GM12878 (cell line): Measurements from ENCODE around the gene ERC1. TPM values are rescaled to one million over a fixed set of nuclear protein-coding genes. Genes with fewer than 3 reads are reported as not detected.
A peak's percentile ranks its signal among the peaks of the same experiment; 100 is the strongest.

Experiments used
- ATAC-seq: fragments of 200-7000 bp; cut with Tn5 transposase; 3 replicates; pipeline ENCODE4 v1.9.1; 2020; ENCODE audit warnings: mild to moderate bottlenecking, moderate library complexity
- BruUV-seq: library from RNA; stranded (reverse); fragments of 400-500 nt; replicated peaks from 2 replicates; lab custom pipeline; 2021; lab: Mats Ljungman, UMichigan
- CTCF ChIA-PET: fragments of 300-600 bp; sonication (Branson Sonifier 250); formaldehyde crosslinking; extraction: SDS; loops from one replicate; lab custom pipeline; 2021; ENCODE audit warnings: inconsistent platforms; lab: Yijun Ruan, JAX
- POLR2A ChIA-PET: fragments of 350-600 bp; formaldehyde crosslinking; extraction: SDS; loops from one replicate; lab custom pipeline; 2021; ENCODE audit warnings: inconsistent platforms; lab: Charles Lee
- RAD21 ChIA-PET: fragments of 300-600 bp; sonication (Branson Sonifier 250); formaldehyde crosslinking; loops from one replicate; lab custom pipeline; 2023; ENCODE audit warnings: antibody characterized with exemption; ENCODE audit not compliant: unreplicated experiment; lab: Charles Lee
- SMC1A ChIA-PET: fragments of 300-600 bp; sonication (Branson Sonifier 250); formaldehyde crosslinking; loops from one replicate; lab custom pipeline; 2023; ENCODE audit not compliant: unreplicated experiment, uncharacterized antibody; lab: Charles Lee
- DNase-seq: peaks from one replicate; pipeline ENCODE4 v3.0.0-alpha.2; 2011; ENCODE audit warnings: low read depth, low spot score
- FAIRE-seq: peaks from 3 replicates; lab custom pipeline; 2011; peaks lifted over from hg19 to GRCh38; lab: Jason Lieb, UNC
- H2AFZ ChIP-seq: 2 replicates; pipeline ENCODE4 v1.6.0; 2011; ENCODE audit warnings: low read depth, low read length, control low read depth; ENCODE audit not compliant: control insufficient read depth
- H3K27ac ChIP-seq: 2 replicates; pipeline ENCODE4 v1.5.1; 2011; ENCODE audit warnings: control low read depth; ENCODE audit not compliant: control insufficient read depth, insufficient read depth
- H3K27me3 ChIP-seq, 2 experiments: replicated peaks in 1 of 2; 2 replicates each; pipeline versions ENCODE4 v1.6.0 to v1.6.1; 2011; ENCODE audit warnings: low read length in 1 of 2; ENCODE audit not compliant: control insufficient read depth in 2 of 2, insufficient read depth in 2 of 2
- H3K36me3 ChIP-seq, 2 experiments: 2 replicates each; pipeline ENCODE4 v1.5.1; 2011; ENCODE audit warnings: low read length in 1 of 2; ENCODE audit not compliant: control insufficient read depth in 2 of 2, insufficient read depth in 2 of 2
- H3K4me1 ChIP-seq: 2 replicates; pipeline ENCODE4 v1.6.1; 2011; ENCODE audit warnings: mild to moderate bottlenecking, low read length, moderate library complexity, mixed read lengths; ENCODE audit not compliant: control insufficient read depth, insufficient read depth
- H3K4me2 ChIP-seq: 2 replicates; pipeline ENCODE4 v1.6.0; 2011; ENCODE audit warnings: control low read depth; ENCODE audit not compliant: control insufficient read depth, insufficient read depth
- H3K4me3 ChIP-seq: fragments of 200-600 bp; sonication (generic); 2 replicates; pipeline ENCODE4 v1.5.1; 2016
- H3K79me2 ChIP-seq: 2 replicates; pipeline ENCODE4 v1.6.0; 2011; ENCODE audit warnings: low read length; ENCODE audit not compliant: control insufficient read depth, insufficient read depth
- H3K9ac ChIP-seq: 2 replicates; pipeline ENCODE4 v1.8.0; 2011; ENCODE audit warnings: low read length, control low read depth, mixed read lengths; ENCODE audit not compliant: control insufficient read depth, insufficient read depth
- H3K9me3 ChIP-seq: replicated peaks from 3 replicates; pipeline ENCODE4 v1.5.1; 2011; ENCODE audit warnings: mild to moderate bottlenecking, low read length; ENCODE audit not compliant: control insufficient read depth, insufficient read depth
- H4K20me1 ChIP-seq: 2 replicates; pipeline ENCODE4 v1.6.0; 2011; ENCODE audit not compliant: control insufficient read depth, insufficient read depth
- CBX5 ChIP-seq: sonication (generic); IDR thresholded peaks from 2 replicates; pipeline ENCODE4 v1.6.1; 2016; ENCODE audit warnings: low read depth, moderate library complexity, mild to moderate bottlenecking, inconsistent platforms
- IRF5 ChIP-seq: fragments of 450-650 bp; IDR thresholded peaks from 2 replicates; pipeline ENCODE4 v1.6.1; 2017; ENCODE audit warnings: borderline replicate concordance
- NR2C2 ChIP-seq: IDR thresholded peaks from 2 replicates; pipeline ENCODE4 v1.6.1; 2011; ENCODE audit warnings: borderline replicate concordance, low read depth; ENCODE audit not compliant: control insufficient read depth, insufficient read length
- PBX3 ChIP-seq: IDR thresholded peaks from 2 replicates; pipeline ENCODE4 v1.6.1; 2011; ENCODE audit warnings: mild to moderate bottlenecking, low read depth, low read length, moderate library complexity; ENCODE audit not compliant: insufficient replicate concordance
- WGBS: methylation state at CpG from one replicate; pipeline ENCODE4 v1.1.6; 2016; ENCODE audit warnings: low lambda C conversion rate; ENCODE audit not compliant: insufficient replicate concordance, insufficient coverage; ENCODE audit errors: missing lambda C conversion rate; 5-methylcytosine and 5-hydroxymethylcytosine counted together
- in situ Hi-C: fragments of 300-500 bp; cut with MboI; formaldehyde crosslinking; loops from 9 replicates; pipeline ENCODE4 v1.14.3; 2018; ENCODE audit warnings: mixed read lengths
- intact Hi-C: fragments of 100-400 bp; cut with micrococcal nuclease; formaldehyde crosslinking; loops from one replicate; pipeline ENCODE4 v1.14.2; 2022; ENCODE audit not compliant: unreplicated experiment
- polyA plus RNA-seq, 11 experiments: library from polyadenylated mRNA; depleted of rRNA in 4 of 11; unstranded in 6 of 11; stranded (reverse) in 5 of 11; fragments of >200 nt; fragmentation: Nextera tagmentation in 4 of 11; fragmentation: Illumina TruSeq in 1 of 11; extraction: Ambion mirVana in 4 of 11; extraction: Trizol in 1 of 11; gene quantifications; 1 replicate in 1 of 11; 2 replicates in 10 of 11; pipeline versions ENCODE4 v1.2.1 to v1.2.3, GENCODE V29; 2011 to 2016; ENCODE audit warnings: inconsistent platforms in 2 of 11, missing spikeins in 2 of 11, low read depth in 1 of 11
- total RNA-seq, 4 experiments: library from RNA; depleted of rRNA in 3 of 4; stranded (reverse); fragments of >200 nt in 3 of 4; fragmentation: Illumina TruSeq in 1 of 4; extraction: Trizol in 1 of 4; gene quantifications; 2 replicates each; pipeline versions ENCODE4 v1.2.1 to v1.2.3, GENCODE V29; 2013 to 2021

The ERC1 gene
- total and polyA plus RNA-seq, 10 of the 15 experiments (the other 5 are each of a cell fraction or from before 2014, with no cell fraction given): 0.75 to 8.0 (median 5.0) TPM

GRCh38 chr12:1324910-1325309, 333.9 kb downstream of the ERC1 start:
- SMC1A ChIA-PET: interaction anchor here (0.8 kb wide), 1 partner anchor 207 kb away, joined by 3 read pairs; no protein-coding TSS in a partner anchor
- CTCF ChIA-PET: no interaction called here
- RAD21 ChIA-PET: interaction anchor here (0.7 kb wide), 1 partner anchor 207 kb away, joined by 3 read pairs; no protein-coding TSS in a partner anchor
- WGBS: 49% methylated on average over 5 of the region's 5 CpGs
- Histone ChIP-seq H3K79me2 (no peaks in the 10 kb centered on the region), H3K27me3 (no peaks in the 10 kb centered on the region), H2AFZ (no peak overlapping the region), H3K27ac (no peak overlapping the region), H3K36me3 (no peaks in the 10 kb centered on the region), H3K4me1 (peaks cover 4% of the 10 kb centered on the region; the same call in 1 of the 2 replicates), H3K4me2 (no peak overlapping the region), H4K20me1 (no peaks in the 10 kb centered on the region), H3K9ac (no peak overlapping the region), H3K4me3 (no peak overlapping the region), H3K9me3 (no peaks in the 10 kb centered on the region)
- ATAC-seq (no peak), FAIRE-seq (peak; percentile 13), DNase-seq (no peak)
- in situ Hi-C loops (no loop called here), intact Hi-C loops (no loop called here)
- BruUV-seq: no TSS peak
- POLR2A ChIA-PET: interaction anchor here (0.6 kb wide), 1 partner anchor 225 kb away, joined by 3 read pairs; no protein-coding TSS in a partner anchor
- TF ChIP-seq PBX3 (no peak), IRF5 (no peak), NR2C2 (no peak), CBX5 (no peak)
